Fibroblast of the aortic adventitia (primary cell): Measurements from ENCODE around the gene MYPOP. TPM values are rescaled to one million over a fixed set of nuclear protein-coding genes. Genes with fewer than 3 reads are reported as not detected.

Experiments
- DNase-seq: peaks from one replicate; pipeline ENCODE4 v3.0.0-alpha.2; 2010; ENCODE audit warnings: low read depth
- H3K4me3 ChIP-seq: 2 replicates; pipeline ENCODE4 v1.5.1; 2011; ENCODE audit warnings: low read depth, mild to moderate bottlenecking, control low read depth, low read length, moderate library complexity
- total RNA-seq: library from RNA; depleted of rRNA; stranded (reverse); fragments of >200 nt; gene quantifications from 2 replicates; pipeline ENCODE4 v1.2.3, GENCODE V29; 2012; ENCODE audit warnings: low replicate concordance
- TF ChIP-seq, protein P1 (sequence below): IDR thresholded peaks from 2 replicates; pipeline ENCODE4 v1.5.1; 2011; ENCODE audit warnings: mild to moderate bottlenecking, low read length, control low read depth, inconsistent platforms; ENCODE audit not compliant: insufficient read depth

Gene MYPOP
- total RNA-seq, 1 donor: 2.4 TPM

DNA sequence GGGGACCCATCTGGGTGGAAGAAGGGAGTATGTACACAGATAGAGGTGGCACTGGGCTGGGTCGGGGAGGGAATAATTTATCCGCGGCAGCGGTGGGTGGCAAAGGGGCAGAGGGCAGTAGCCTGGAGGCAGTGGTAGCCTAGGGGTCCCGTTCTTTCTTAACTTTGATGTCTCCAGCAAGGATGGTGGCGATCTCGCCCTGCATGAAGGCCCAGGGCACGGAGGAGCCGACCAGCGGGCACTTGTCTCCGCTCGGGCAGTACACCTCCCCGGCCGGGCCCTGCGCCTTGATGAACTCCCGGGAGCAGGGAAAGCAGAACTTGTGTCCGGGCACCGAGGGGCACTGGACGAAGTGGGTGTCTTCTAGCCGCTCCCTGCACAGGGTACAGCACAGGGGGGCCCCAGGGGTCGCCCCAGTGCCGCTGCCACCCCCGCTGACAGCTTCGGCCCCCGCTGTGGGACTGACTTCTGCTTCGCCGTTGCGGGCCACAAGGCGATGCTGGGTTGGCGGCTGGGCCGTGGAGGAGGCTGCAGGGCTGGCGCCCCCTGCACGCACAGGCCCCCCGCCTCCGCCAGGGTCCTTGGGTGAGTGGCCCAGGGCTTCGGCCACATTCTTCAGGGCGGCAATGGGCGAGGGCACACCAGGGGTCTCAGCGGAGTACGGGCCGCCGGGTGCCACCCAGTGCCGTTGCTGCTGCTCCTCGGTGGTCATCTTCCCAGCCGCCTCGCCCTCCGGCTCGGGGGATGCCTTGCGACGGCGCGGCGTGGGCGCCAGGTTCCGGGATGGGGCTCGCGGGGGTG lies 18.3 kb downstream of the MYPOP start:
- TF ChIP-seq, protein P1, sequence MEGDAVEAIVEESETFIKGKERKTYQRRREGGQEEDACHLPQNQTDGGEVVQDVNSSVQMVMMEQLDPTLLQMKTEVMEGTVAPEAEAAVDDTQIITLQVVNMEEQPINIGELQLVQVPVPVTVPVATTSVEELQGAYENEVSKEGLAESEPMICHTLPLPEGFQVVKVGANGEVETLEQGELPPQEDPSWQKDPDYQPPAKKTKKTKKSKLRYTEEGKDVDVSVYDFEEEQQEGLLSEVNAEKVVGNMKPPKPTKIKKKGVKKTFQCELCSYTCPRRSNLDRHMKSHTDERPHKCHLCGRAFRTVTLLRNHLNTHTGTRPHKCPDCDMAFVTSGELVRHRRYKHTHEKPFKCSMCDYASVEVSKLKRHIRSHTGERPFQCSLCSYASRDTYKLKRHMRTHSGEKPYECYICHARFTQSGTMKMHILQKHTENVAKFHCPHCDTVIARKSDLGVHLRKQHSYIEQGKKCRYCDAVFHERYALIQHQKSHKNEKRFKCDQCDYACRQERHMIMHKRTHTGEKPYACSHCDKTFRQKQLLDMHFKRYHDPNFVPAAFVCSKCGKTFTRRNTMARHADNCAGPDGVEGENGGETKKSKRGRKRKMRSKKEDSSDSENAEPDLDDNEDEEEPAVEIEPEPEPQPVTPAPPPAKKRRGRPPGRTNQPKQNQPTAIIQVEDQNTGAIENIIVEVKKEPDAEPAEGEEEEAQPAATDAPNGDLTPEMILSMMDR: no peak
- peak overlapping the region; percentile 32 for H3K4me3 ChIP-seq
- DNase-seq: no peak

DNA sequence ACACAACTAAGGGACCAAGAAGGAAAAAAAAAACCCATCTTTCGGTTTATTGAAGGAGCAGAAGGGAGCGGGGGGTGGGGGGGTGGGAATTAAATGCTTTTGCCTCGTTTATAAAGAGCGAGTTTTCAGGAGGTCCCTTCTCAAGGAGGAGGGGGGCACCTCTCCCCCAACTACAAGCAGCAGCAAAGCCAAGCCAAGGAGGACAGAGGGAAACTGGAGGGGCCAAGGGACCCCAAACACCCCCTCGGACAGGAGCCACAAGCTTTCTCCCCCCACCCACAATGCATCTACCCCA lies 18.9 kb downstream of the MYPOP start:
- DNase-seq: no peak
- TF ChIP-seq, protein P1: no peak
- peak overlapping the region; percentile 32 for H3K4me3 ChIP-seq

DNA sequence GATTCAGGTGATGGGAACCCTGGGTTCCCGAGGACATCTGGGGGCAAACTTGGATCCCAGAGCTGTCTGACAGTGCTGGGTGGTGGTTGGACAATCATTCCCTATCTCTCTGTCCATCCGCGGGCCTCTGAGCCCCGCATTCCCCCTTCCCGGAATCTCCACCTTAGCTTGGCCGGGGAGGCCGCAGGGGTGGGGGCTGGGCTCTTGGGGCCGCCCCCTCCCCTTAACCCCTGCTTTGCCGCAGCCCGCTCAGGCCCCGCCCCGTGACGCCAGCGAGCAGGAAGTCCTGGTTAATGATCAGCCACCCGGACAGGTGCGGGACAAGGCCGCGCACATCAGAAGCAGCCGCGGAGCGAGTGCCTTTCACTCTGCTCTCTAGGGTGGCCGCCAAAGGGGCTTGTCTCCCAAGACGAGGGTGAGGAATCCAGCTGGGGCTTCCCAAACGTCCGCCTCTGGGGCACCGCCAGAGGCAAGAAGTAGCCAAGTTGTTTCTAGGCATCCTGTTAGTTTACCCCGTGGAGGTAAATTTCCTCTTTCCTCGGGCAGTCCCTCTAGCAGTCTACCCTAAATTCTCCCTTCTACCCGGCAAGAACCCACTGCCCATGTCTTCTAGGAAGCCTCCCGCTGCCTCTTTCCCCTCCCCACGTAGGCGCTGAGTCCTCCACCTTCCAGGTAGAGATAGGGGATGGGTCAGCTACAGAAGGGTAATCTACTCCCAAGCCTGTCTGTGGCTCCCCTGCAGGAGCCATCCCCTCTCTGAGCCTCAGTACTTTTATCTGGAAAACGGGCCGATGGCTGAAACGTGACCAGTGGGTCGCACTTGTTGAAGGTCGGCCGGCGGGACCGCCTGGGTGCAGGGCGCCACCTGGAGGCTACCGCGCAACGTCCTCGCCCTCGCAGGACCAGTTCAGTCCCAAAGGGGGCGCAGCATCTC lies 19.5 kb downstream of the MYPOP start:
- TF ChIP-seq, protein P1: peak; percentile 100
- peak; percentile 86 for DNase-seq
- H3K4me3 ChIP-seq: peak overlapping the region; percentile 45

DNA sequence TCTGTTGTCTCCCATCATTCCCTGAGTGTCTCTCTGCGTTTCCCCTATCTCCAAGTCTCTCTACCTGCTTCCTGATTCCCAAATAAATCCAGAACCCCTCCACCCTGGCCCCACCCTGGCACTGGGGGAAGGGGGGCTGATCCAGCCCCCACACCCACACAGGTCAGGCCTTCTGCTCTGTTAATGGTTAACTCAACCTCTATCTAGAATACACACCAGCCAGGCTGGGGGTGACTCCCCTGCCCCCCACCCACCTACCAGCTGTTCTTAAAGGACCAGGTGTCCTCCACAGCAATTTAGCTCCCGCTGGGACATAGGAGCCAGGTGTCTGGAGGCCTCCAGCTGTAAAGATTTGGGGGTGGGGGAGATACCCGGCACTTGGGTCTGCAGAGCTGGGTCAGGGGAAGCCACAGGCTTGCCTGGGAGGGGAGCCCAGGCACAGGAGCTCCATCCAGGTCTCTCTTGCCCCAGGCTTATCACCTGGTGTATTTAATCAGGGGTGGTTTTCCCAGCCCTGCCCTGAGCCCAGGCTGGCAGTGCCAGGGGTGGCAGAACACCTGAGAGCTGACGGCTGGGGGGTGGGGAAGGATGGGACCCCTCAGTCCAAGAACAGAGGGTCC lies 20.4 kb downstream of the MYPOP start:
- H3K4me3 ChIP-seq: no peak overlapping the region
- TF ChIP-seq, protein P1: no peak
- DNase-seq: no peak

DNA sequence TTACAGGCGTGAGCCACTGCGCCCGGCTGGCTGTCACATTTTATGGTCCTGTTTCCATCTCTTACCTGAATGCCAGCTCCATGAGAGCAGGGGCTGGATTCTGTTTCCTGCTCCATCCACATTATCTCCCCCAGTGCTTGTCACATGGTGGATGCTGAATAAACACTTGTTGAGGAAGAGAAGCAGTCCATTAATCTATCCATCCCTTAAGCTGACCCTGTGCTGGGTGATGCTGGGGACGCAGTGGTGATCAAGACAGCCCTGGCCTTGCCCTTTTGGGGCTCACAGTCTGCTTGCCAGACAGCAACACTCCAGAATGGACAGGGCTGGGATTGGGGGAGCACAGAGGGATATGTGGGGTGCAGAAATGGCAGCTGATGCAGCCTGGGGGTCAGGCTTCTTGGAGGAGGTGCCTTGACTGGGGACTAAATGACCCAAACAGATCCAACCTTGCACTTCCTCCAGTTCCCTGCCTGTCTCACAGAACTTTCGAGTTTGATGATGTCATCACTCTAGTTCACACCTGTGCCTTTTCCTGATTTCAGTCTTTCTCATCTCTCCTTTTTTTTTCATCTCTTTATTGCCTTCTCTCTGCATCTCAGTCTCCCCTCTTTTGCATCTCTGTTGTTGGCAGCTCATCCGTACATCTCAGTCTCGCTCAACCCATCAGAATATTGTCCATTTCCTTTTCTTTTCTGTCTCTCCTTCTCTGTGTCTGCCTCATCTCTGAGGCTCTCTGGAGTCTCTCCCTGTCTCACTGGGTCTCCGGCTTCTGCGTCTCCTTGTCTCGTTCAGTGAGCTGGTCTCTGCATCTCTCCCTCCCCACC lies 21.1 kb downstream of the MYPOP start:
- DNase-seq: no peak
- no peak overlapping the region for H3K4me3 ChIP-seq
- TF ChIP-seq, protein P1: no peak

DNA sequence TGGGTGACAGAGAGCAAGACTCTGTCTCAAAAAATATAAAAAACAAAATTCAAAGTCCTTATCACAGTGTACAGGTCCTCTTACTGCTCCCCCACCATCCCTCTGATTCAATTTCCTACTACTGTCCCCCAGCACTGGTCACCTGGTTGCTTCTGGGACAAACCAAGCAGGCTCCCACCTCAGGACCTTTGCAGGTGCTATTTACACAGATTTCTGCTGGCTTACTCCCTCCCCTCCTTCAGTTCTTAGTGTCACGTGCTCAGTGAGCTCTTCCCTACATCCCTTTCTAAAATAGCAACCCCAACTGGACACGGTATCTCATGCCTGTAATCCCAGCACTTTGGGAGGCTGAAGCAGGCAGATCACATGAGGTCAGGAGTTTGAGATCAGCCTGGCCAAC lies 22.4 kb downstream of the MYPOP start:
- TF ChIP-seq, protein P1: no peak
- no peak for DNase-seq
- no peak overlapping the region for H3K4me3 ChIP-seq
